Gastroesophageal sphincter (tissue), 3 donors: ENCODE results near the gene S1PR3.

Experiments used
- CTCF ChIP-seq, 4 experiments: fragments of 200-600 bp in 2 of 4; fragments of 450-650 bp in 2 of 4; sonication (generic) in 1 of 4; IDR thresholded peaks; one replicate each; pipeline ENCODE4 v1.5.1; 2017 to 2019; ENCODE audit warnings: antibody characterized with exemption in 4 of 4, mild to moderate bottlenecking in 2 of 4, moderate library complexity in 2 of 4
- EP300 ChIP-seq: sonication (generic); formaldehyde crosslinking; IDR thresholded peaks from one replicate; pipeline ENCODE4 v1.6.1; 2017; ENCODE audit warnings: antibody characterized with exemption, mild to moderate bottlenecking
- POLR2A ChIP-seq, 2 donors: fragments of 450-650 bp; IDR thresholded peaks; one replicate each; pipeline ENCODE4 v1.6.1; 2017; ENCODE audit warnings: antibody characterized with exemption in 2 of 2, mild to moderate bottlenecking in 2 of 2, moderate library complexity in 1 of 2

GRCh38 chr9:89026876-89027275 lies 35.6 kb downstream of the S1PR3 start:
- no peak for TF ChIP-seq CTCF (IDR thresholded peaks at IDR 0.05)
- no peak for TF ChIP-seq POLR2A (IDR thresholded peaks at IDR 0.05)
- TF ChIP-seq EP300, result no peak
